Right atrium auricular region (tissue), 2 donors: Measurements from ENCODE around the gene AGAP9. TPM values are rescaled to one million over a fixed set of nuclear protein-coding genes. Genes with fewer than 3 reads are reported as not detected.
"Not testable (repeated sequence)": the region's sequence is repeated elsewhere in the genome, so short reads cannot be mapped to it uniquely, and the experiment has no call there.

Source experiments
- DNase-seq: peaks from one replicate; pipeline ENCODE4 v3.0.0-alpha.2; 2019; ENCODE audit warnings: low spot score
- H3K27ac ChIP-seq, 2 donors: fragments of 200-600 bp; sonication (generic); 1 replicate in 1 of 2; 2 replicates in 1 of 2; pipeline ENCODE4 v1.5.1; 2016 to 2019
- H3K27me3 ChIP-seq, 2 donors: fragments of 200-600 bp; sonication (generic); one replicate each; pipeline versions ENCODE4 v1.5.1 to v1.6.0; 2017 to 2019
- H3K36me3 ChIP-seq: fragments of 200-600 bp; sonication (generic); one replicate; pipeline ENCODE4 v1.5.1; 2016
- H3K4me1 ChIP-seq, 2 donors: fragments of 200-600 bp; sonication (generic); one replicate each; pipeline versions ENCODE4 v1.5.1 to v1.6.0; 2017 to 2019
- H3K4me3 ChIP-seq, 2 donors: fragments of 200-600 bp; sonication (generic); 1 replicate in 1 of 2; 2 replicates in 1 of 2; pipeline ENCODE4 v1.5.1; 2017 to 2019; ENCODE audit warnings: mild to moderate bottlenecking in 1 of 2, moderate library complexity in 1 of 2
- H3K9me3 ChIP-seq, 2 donors: fragments of 200-600 bp; sonication (generic); one replicate each; pipeline ENCODE4 v1.5.1; 2019
- CTCF ChIP-seq, 2 donors: fragments of 200-600 bp; sonication (generic); IDR thresholded peaks; one replicate each; pipeline ENCODE4 v1.5.1; 2019; ENCODE audit warnings: antibody characterized with exemption in 2 of 2
- total RNA-seq, 2 donors: library from RNA; depleted of rRNA; stranded (reverse); fragments of >200 nt; gene quantifications; one replicate each; pipeline ENCODE4 v1.1.0, GENCODE V29; 2016

AGAP9 gene
- total RNA-seq, 2 donors from 2014 or later = 1.0 to 4.5 TPM

DNA sequence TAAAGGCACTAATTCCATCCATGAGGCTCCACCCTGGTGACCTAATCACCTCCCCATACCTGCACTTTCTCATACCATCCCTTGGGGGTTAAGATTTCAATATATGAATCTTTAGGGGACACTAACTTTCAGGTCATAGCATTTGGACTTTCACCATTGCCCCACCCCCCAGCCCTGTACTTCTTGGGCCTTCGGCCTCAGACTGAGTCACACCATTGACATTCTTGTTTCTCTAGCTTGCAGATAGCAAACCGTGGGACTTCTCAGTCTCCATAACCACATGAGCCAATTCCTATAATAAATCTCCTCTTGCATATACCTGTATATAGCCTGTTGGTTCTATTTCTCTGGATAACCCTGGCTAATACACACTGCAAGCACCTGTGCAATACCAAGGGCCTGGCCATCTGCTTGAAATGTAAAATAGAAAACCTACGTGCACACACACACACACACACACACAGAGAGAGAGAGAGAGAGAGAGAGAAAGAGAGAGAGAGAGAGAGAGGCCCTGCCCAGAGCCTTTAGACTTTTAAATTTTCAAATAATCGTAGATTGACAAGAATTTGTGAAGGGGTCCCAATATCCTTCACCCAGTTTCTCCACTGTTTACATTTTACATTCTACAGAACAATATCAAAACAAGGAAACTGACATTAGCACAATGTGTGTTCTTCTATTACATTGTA lies 64.8 kb downstream of the AGAP9 start:
- no peak for TF ChIP-seq CTCF (IDR thresholded peaks at IDR 0.05)
- no peaks in the 10 kb centered on the region for H3K36me3 ChIP-seq
- no peak for DNase-seq
- no peaks in the 10 kb centered on the region for H3K9me3 ChIP-seq
- H3K27ac ChIP-seq = no peak overlapping the region
- H3K4me1 ChIP-seq = no peaks in the 10 kb centered on the region
- no peaks in the 10 kb centered on the region for H3K27me3 ChIP-seq
- H3K4me3 ChIP-seq = no peak overlapping the region

GRCh38 chr10:47457826-47458225 lies 65.6 kb downstream of the AGAP9 start:
- H3K27ac ChIP-seq = no peak overlapping the region
- no peak for TF ChIP-seq CTCF (IDR thresholded peaks at IDR 0.05)
- no peaks in the 10 kb centered on the region for H3K9me3 ChIP-seq
- H3K4me3 ChIP-seq = no peak overlapping the region
- no peak for DNase-seq
- no peaks in the 10 kb centered on the region for H3K36me3 ChIP-seq
- no peaks in the 10 kb centered on the region for H3K27me3 ChIP-seq
- no peaks in the 10 kb centered on the region for H3K4me1 ChIP-seq

DNA sequence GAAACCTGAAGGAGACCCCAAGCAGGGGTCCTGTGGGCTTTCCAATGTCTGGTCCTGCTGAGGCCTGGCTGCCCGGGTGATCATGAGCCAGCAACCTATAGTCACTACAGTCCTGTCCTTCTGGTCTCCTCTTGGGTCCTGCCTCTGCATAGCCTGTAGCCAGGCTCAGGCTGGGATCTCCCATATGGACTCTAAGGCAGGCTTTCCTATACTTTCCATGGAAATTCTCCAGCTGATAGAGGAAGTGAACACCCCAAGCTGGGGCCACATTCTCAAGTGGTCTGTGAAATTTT lies 66.0 kb downstream of the AGAP9 start:
- DNase-seq = no peak
- Histone ChIP-seq H3K27me3 (no peaks in the 10 kb centered on the region), H3K4me1 (no peaks in the 10 kb centered on the region), H3K27ac (no peak overlapping the region), H3K36me3 (no peaks in the 10 kb centered on the region), H3K9me3 (no peaks in the 10 kb centered on the region), H3K4me3 (no peak overlapping the region)
- no peak for TF ChIP-seq CTCF (IDR thresholded peaks at IDR 0.05)

GRCh38 chr10:47456794-47457527 lies 66.5 kb downstream of the AGAP9 start:
- no peaks in the 10 kb centered on the region for H3K27me3 ChIP-seq
- H3K36me3 ChIP-seq = no peaks in the 10 kb centered on the region
- no peak overlapping the region for H3K27ac ChIP-seq
- DNase-seq = no peak
- no peak for TF ChIP-seq CTCF (IDR thresholded peaks at IDR 0.05)
- no peak overlapping the region for H3K4me3 ChIP-seq
- H3K9me3 ChIP-seq = no peaks in the 10 kb centered on the region
- H3K4me1 ChIP-seq = no peaks in the 10 kb centered on the region

DNA sequence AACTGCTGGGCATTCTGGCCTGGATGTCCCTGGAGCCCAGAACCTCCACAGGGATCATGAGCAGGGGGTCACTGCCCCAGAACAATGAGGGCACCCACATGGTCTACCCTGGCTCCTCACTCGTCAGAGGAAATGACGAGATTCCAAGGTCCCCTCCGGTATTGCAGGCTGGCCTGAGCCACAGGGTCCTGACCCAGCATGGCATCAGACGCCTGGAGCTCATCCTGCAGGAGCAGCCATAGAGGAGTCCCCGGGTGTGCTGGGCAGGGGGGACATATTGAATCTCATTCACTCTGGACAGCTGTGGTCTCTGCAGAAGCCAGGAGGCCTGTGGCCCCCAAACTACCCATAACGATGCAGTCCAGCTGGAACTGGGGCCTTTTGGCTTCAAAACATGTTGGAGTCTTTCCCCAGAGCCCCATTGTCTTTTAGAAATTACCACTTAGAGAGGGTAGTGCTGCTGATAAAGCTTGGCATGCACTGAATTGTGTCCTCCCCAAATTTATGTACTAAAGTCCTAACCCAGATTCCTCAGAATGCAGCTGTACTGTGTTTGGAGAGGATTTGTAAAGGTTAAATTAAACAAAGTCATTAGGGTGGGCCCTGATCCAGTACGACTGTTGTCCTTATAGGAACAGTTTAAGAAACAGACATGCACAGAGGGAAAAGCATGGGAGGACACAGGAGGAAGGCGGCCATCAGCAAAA lies 67.2 kb downstream of the AGAP9 start:
- no peak for DNase-seq
- H3K4me1 ChIP-seq = no peaks in the 10 kb centered on the region
- no peaks in the 10 kb centered on the region for H3K36me3 ChIP-seq
- no peaks in the 10 kb centered on the region for H3K9me3 ChIP-seq
- no peak overlapping the region for H3K4me3 ChIP-seq
- TF ChIP-seq CTCF (IDR thresholded peaks at IDR 0.05) = no peak
- H3K27ac ChIP-seq = no peak overlapping the region
- no peaks in the 10 kb centered on the region for H3K27me3 ChIP-seq

DNA sequence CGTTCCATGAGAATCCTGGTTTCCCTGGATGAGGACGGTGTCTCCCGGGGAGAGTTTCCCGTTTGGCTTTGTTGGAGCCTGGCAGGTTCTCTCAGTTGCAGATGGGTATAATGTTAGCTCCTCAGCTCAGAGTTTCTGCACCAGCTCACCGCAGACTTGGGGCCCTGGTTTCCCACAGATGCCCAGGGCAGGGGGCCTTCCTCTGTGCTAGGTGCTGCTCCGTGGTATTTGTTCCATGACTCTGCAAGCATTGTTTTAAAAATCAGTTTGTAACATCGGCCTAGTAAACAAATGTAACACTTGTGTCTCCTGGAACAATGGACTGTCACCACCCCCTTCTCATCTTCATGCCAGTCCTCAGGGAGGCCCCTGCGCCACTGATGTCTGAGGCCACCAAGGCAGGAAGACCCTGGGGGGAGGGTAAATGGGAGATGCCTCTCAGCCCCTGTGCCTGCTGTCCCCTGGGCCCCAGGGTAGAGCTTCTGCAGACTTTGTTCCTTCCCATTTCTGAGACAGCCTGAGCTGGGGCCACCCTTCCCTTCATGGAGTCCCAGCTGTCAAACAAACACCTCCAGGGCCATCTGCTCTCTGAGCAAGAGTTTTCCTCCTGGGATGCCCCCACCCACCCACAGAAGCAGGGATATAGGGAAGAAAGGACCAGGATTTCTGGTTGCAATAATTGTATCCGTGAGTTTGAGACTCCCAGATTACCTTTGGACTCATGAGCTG lies 67.9 kb downstream of the AGAP9 start:
- not testable (repeated sequence) for DNase-seq, H3K4me1 ChIP-seq

More for the DNA sequence above, 67.9 kb downstream of the AGAP9 start:
- H3K27me3 ChIP-seq, H3K9me3 ChIP-seq, H3K4me3 ChIP-seq, H3K36me3 ChIP-seq, H3K27ac ChIP-seq: not testable (repeated sequence)
